Fibroblast of peridontal ligament (primary cell): Measurements from ENCODE around the gene FHAD1.
"Not testable (repeated sequence)": the region's sequence is repeated elsewhere in the genome, so short reads cannot be mapped to it uniquely, and the experiment has no call there.

ENCODE experiments used
- DNase-seq: peaks from one replicate; pipeline ENCODE4 v3.0.0-alpha.2; 2010; ENCODE audit errors: extremely low read depth

The FHAD1 gene

GRCh38 chr1:15370781-15371520, 123.9 kb downstream of the FHAD1 start:
- no peak for DNase-seq

- DNase-seq, result no peak
Observed at GRCh38 chr1:15371610-15372545, 124.9 kb downstream of the FHAD1 start.

- no peak for DNase-seq
Observed at GRCh38 chr1:15378729-15379128, 131.7 kb downstream of the FHAD1 start.

GRCh38 chr1:15379151-15379550, 132.1 kb downstream of the FHAD1 start:
- not testable (repeated sequence) for DNase-seq

- no peak for DNase-seq
Observed at GRCh38 chr1:15380601-15381508, 133.8 kb downstream of the FHAD1 start.

GRCh38 chr1:15381805-15382204, 134.8 kb downstream of the FHAD1 start:
- DNase-seq, result no peak

- DNase-seq, result no peak
Observed at GRCh38 chr1:15382601-15383518, 135.8 kb downstream of the FHAD1 start.

GRCh38 chr1:15383810-15384209, 136.8 kb downstream of the FHAD1 start:
- DNase-seq, result no peak

- DNase-seq, result peak; percentile 45
Observed at GRCh38 chr1:15384301-15384901, 137.4 kb downstream of the FHAD1 start.

- DNase-seq, result no peak
Observed at GRCh38 chr1:15385420-15385819, 138.4 kb downstream of the FHAD1 start.

GRCh38 chr1:15386164-15386749, 139.2 kb downstream of the FHAD1 start:
- DNase-seq, result peak; percentile 13

GRCh38 chr1:15388201-15388880, 141.3 kb downstream of the FHAD1 start:
- no peak for DNase-seq

GRCh38 chr1:15389828-15390227, 142.8 kb downstream of the FHAD1 start:
- DNase-seq, result not testable (repeated sequence)

GRCh38 chr1:15390667-15391066, 143.6 kb downstream of the FHAD1 start:
- no peak for DNase-seq

- no peak for DNase-seq
Observed at GRCh38 chr1:15391366-15391765, 144.3 kb downstream of the FHAD1 start.

- no peak for DNase-seq
Observed at GRCh38 chr1:15393475-15394257, 146.6 kb downstream of the FHAD1 start.

- DNase-seq, result no peak
Observed at GRCh38 chr1:15394258-15394690, 147.3 kb downstream of the FHAD1 start.

- DNase-seq, result no peak
Observed at GRCh38 chr1:15397236-15397635, 150.2 kb downstream of the FHAD1 start.
